Endodermal cell (in vitro differentiated cells): Measurements from ENCODE around the gene RPS6KB2. TPM values are rescaled to one million over a fixed set of nuclear protein-coding genes. Genes with fewer than 3 reads are reported as not detected.
A peak's percentile ranks its signal among the peaks of the same experiment; 100 is the strongest.

Experiments
- DNase-seq: peaks from one replicate; pipeline ENCODE4 v3.0.0-alpha.2; 2017
- H3K27ac ChIP-seq: 2 replicates; pipeline ENCODE4 v1.5.1; 2013; ENCODE audit warnings: mild to moderate bottlenecking, low read depth, low read length, moderate library complexity
- H3K27me3 ChIP-seq: 2 replicates; pipeline ENCODE4 v1.6.1; 2013; ENCODE audit warnings: mild to moderate bottlenecking, low read length, moderate library complexity; ENCODE audit not compliant: insufficient read depth, control insufficient read depth, poor library complexity, severe bottlenecking
- H3K36me3 ChIP-seq: 2 replicates; pipeline ENCODE4 v1.7.0; 2013; ENCODE audit warnings: mild to moderate bottlenecking, low read length, moderate library complexity; ENCODE audit not compliant: control insufficient read depth, insufficient read depth
- H3K4me1 ChIP-seq: one replicate; pipeline ENCODE4 v1.7.0; 2013; ENCODE audit warnings: low read length; ENCODE audit not compliant: control insufficient read depth, insufficient read depth
- H3K4me3 ChIP-seq: 2 replicates; pipeline ENCODE4 v1.5.1; 2013; ENCODE audit warnings: mild to moderate bottlenecking, low read length, moderate library complexity
- H3K9ac ChIP-seq: 2 replicates; pipeline ENCODE4 v1.6.1; 2013; ENCODE audit warnings: mild to moderate bottlenecking, low read length, moderate library complexity; ENCODE audit not compliant: poor library complexity, severe bottlenecking; ENCODE audit errors: extremely low read depth
- H3K9me3 ChIP-seq: 2 replicates; pipeline ENCODE4 v1.6.1; 2013; ENCODE audit warnings: mild to moderate bottlenecking, low read length, moderate library complexity; ENCODE audit not compliant: control insufficient read depth
- H3K27ac Mint-ChIP-seq: 2 replicates; pipeline ENCODE4 v1.8.0; 2020; ENCODE audit warnings: mixed read lengths
- H3K27me3 Mint-ChIP-seq: 2 replicates; pipeline ENCODE4 v1.8.0; 2021; ENCODE audit warnings: mild to moderate bottlenecking, mixed read lengths; ENCODE audit not compliant: insufficient read depth
- H3K36me3 Mint-ChIP-seq: 2 replicates; pipeline ENCODE4 v1.8.0; 2020; ENCODE audit warnings: low read depth, mixed read lengths
- H3K4me1 Mint-ChIP-seq: 2 replicates; pipeline ENCODE4 v1.8.0; 2020; ENCODE audit warnings: mixed read lengths
- H3K4me3 Mint-ChIP-seq: 2 replicates; pipeline ENCODE4 v1.8.0; 2020; ENCODE audit warnings: mild to moderate bottlenecking, moderate library complexity, mixed read lengths
- H3K9me3 Mint-ChIP-seq: 2 replicates; pipeline ENCODE4 v1.8.0; 2020; ENCODE audit warnings: mild to moderate bottlenecking, mixed read lengths
- WGBS, 2 experiments: methylation state at CpG; one replicate each; pipeline versions ENCODE4 v1.1.5 to v1.1.7; 2013; ENCODE audit warnings: missing lambda C conversion rate in 2 of 2, mixed read lengths in 1 of 2; ENCODE audit not compliant: insufficient coverage in 1 of 2, insufficient read length in 1 of 2; 5-methylcytosine and 5-hydroxymethylcytosine counted together
- total RNA-seq, 2 donors: library from RNA; stranded (reverse); fragmentation: NEBNext Ultra II Directional in 1 of 2; extraction: Animal tissue kit (Norgen Biotek cat#: 25700) in 1 of 2; gene quantifications; 2 replicates in 1 of 2; 3 replicates in 1 of 2; pipeline ENCODE4 v1.2.1, GENCODE V29; 2021
- TF ChIP-seq, protein P1 (sequence below): fragments of 200-600 bp; sonication (generic); conservative IDR thresholded peaks from 2 replicates; pipeline ENCODE4 v1.5.0; 2021; ENCODE audit warnings: antibody characterized with exemption, mild to moderate bottlenecking

RPS6KB2 gene
- total RNA-seq, 2 donors from 2014 or later = 47.0 to 51.8 TPM

DNA sequence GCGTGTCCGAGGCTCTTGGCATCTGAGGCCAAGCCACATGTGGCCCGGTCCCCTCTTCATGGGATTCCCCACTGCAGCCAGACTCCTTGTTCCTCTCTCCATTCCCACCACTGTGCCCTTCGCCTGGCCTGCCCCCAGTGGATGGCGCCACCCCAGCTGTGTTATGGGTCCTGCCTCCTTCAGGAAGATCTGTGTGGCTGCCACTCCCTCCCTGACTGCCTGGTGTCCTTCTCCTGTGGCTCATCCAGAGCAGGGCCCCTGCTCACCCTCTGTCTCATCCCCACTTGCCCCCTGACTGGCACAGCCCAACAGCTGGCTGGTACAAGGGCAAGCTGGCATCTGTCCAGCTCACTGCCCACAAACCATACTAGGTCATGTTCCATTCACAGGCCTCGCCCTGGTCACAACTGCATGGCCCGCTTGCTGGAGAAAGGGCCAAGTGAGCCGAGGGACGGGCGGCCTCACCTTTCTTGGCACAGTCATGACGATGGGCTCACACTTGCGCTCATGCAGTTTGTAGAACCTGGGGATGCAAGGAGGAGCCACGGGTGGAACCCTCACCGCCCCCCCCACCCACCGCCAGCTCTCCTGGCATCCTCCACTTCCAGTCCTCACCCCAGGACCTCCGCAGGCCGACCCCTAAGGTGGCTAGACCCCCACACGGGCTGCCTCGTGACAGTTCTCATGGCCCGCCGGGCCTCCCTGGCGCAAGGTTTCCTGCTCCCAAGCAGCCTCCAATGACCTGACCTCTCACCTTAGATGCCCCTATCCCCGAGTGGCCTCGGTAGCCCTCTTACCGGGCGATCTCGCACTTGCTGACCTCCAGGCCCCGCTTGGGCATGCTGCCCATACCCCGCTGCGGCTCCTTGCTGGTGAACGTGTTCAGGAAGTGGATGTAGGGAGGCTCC, 11.3 kb downstream of the RPS6KB2 start:
- DNase-seq = peak; percentile 81
- peaks cover 29% of the 10 kb centered on the region for H3K36me3 Mint-ChIP-seq
- WGBS, 2 experiments = 94 to 96% methylated on average over 24 to 31 of the region's 31 CpGs
- Histone ChIP-seq H3K27ac (no peak overlapping the region), H3K9me3 (no peaks in the 10 kb centered on the region), H3K4me3 (no peak overlapping the region), H3K4me1 (no peaks in the 10 kb centered on the region), H3K36me3 (peaks cover 32% of the 10 kb centered on the region), H3K9ac (no peak overlapping the region), H3K27me3 (no peaks in the 10 kb centered on the region)
- H3K4me3 Mint-ChIP-seq = no peak overlapping the region
- H3K4me1 Mint-ChIP-seq = peaks cover 3% of the 10 kb centered on the region
- H3K27ac Mint-ChIP-seq = peak overlapping the region; percentile 52
- TF ChIP-seq, protein P1, sequence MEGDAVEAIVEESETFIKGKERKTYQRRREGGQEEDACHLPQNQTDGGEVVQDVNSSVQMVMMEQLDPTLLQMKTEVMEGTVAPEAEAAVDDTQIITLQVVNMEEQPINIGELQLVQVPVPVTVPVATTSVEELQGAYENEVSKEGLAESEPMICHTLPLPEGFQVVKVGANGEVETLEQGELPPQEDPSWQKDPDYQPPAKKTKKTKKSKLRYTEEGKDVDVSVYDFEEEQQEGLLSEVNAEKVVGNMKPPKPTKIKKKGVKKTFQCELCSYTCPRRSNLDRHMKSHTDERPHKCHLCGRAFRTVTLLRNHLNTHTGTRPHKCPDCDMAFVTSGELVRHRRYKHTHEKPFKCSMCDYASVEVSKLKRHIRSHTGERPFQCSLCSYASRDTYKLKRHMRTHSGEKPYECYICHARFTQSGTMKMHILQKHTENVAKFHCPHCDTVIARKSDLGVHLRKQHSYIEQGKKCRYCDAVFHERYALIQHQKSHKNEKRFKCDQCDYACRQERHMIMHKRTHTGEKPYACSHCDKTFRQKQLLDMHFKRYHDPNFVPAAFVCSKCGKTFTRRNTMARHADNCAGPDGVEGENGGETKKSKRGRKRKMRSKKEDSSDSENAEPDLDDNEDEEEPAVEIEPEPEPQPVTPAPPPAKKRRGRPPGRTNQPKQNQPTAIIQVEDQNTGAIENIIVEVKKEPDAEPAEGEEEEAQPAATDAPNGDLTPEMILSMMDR = peak; percentile 61
- H3K9me3 Mint-ChIP-seq = no peaks in the 10 kb centered on the region
- H3K27me3 Mint-ChIP-seq = no peaks in the 10 kb centered on the region

DNA sequence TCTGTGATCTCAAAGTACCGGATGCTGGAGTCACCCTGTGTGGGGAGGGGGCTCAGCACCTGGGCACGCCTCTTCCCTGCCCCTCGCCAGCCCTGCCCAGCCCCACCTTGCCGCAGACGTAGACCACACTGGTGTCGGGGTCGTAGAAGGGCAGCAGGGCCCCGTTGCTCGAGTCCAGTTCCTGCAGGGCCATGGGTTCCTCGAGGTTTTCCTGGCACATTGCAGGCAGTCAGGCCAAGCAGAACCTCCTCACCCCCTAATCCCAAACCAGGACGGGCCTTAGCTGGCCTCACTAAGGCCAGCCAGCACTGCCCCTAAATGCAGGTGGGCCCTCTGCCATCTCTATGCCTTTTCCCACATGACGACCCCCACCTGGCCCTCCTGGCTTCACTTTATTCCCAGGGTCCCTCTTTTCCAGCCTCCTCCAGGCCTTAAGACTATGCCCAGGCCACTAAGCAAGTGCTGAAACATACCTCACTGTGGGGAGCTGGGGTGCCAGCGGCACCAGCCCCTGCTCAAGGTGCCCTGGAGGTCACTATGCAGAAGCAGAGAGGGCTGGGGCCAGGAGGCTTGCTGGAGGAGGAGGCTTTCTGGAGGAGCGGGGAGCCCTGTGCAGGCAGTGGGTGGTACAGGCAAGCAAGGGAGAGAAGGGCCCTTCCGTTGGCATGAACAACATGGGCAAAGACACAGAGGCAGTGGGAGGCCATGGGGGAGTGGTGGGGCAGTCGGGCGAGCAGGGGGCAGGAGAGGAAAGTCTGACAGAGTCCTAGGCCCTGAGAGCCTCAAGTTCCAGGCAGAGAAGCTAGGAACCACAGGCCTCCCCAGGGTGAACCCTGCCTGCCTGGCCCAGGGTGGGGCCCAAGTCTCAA, 12.2 kb downstream of the RPS6KB2 start:
- no peak overlapping the region for H3K27ac Mint-ChIP-seq

DNA sequence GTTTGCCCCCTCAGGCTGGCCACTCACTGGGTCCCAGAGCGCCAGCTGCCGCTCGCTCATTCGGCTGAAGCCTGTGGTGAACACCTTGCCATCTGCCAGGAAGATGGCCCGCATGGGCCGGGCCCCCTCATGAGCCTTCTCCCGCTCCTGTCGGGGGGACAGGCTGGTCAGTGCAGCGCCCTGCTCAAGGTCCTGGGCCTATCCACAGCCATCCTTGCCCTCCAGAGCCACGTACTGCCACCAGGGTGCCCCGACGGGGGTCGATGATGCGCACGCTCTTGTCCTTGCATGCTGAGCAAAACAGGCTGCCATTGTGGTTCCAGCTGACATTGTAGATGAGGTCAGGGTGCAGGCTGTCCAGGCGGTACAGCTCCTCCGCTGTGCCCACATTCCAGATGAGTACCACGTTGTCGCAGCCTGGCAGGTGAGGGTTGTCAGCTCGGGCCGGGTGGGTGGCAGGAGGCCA, 12.8 kb downstream of the RPS6KB2 start:
- H3K9me3 ChIP-seq = no peaks in the 10 kb centered on the region
- H3K9ac ChIP-seq = no peak overlapping the region
- no peak overlapping the region for H3K4me3 ChIP-seq
- peaks cover 32% of the 10 kb centered on the region for H3K36me3 ChIP-seq
- H3K27me3 ChIP-seq = no peaks in the 10 kb centered on the region
- no peak overlapping the region for H3K27ac Mint-ChIP-seq
- no peaks in the 10 kb centered on the region for H3K27me3 Mint-ChIP-seq
- H3K4me3 Mint-ChIP-seq = no peak overlapping the region
- WGBS, 2 experiments = 94 to 96% methylated on average over 12 to 21 of the region's 21 CpGs
- H3K4me1 ChIP-seq = no peaks in the 10 kb centered on the region
- no peak for DNase-seq
- no peaks in the 10 kb centered on the region for H3K9me3 Mint-ChIP-seq
- H3K36me3 Mint-ChIP-seq = peaks cover 24% of the 10 kb centered on the region
- TF ChIP-seq, protein P1 = no peak
- H3K4me1 Mint-ChIP-seq = peaks cover 3% of the 10 kb centered on the region
- no peak overlapping the region for H3K27ac ChIP-seq

More for the DNA sequence above, 12.2 kb downstream of the RPS6KB2 start:
- no peak overlapping the region for H3K27ac ChIP-seq
- H3K4me1 ChIP-seq = no peaks in the 10 kb centered on the region
- WGBS, 2 experiments = 94 to 95% methylated on average over 5 to 17 of the region's 17 CpGs
- no peaks in the 10 kb centered on the region for H3K27me3 ChIP-seq
- Mint-ChIP-seq H3K4me3 (no peak overlapping the region), H3K36me3 (peaks cover 26% of the 10 kb centered on the region), H3K27me3 (no peaks in the 10 kb centered on the region), H3K4me1 (peaks cover 3% of the 10 kb centered on the region), H3K9me3 (no peaks in the 10 kb centered on the region)
- no peaks in the 10 kb centered on the region for H3K9me3 ChIP-seq
- H3K36me3 ChIP-seq = peaks cover 32% of the 10 kb centered on the region
- no peak for DNase-seq
- TF ChIP-seq, protein P1 = no peak
- H3K9ac ChIP-seq = no peak overlapping the region
- H3K4me3 ChIP-seq = no peak overlapping the region
